GM21786 (cell line): ENCODE results near the gene TFDP2.
A peak's percentile ranks its signal among the peaks of the same experiment; 100 is the strongest.
"Not testable (repeated sequence)": the region's sequence is repeated elsewhere in the genome, so short reads cannot be mapped to it uniquely, and the experiment has no call there.

Source experiments
- ATAC-seq: cut with Tn5 transposase; IDR thresholded peaks from one replicate; pipeline ENCODE4 v1.9.1; 2021; ENCODE audit not compliant: unreplicated experiment

TFDP2 gene

GRCh38 chr3:141930801-141931200 lies 218.5 kb downstream of the TFDP2 start:
- no peak for ATAC-seq

- ATAC-seq, result no peak
These were observed 219.9 kb downstream of the TFDP2 start for GRCh38 chr3:141929341-141929995.

GRCh38 chr3:141928631-141929270 lies 220.6 kb downstream of the TFDP2 start:
- no peak for ATAC-seq

GRCh38 chr3:141926929-141927328 lies 222.4 kb downstream of the TFDP2 start:
- no peak for ATAC-seq

GRCh38 chr3:141925677-141926076 lies 223.7 kb downstream of the TFDP2 start:
- not testable (repeated sequence) for ATAC-seq

- ATAC-seq, result no peak
These were observed 228.0 kb downstream of the TFDP2 start for GRCh38 chr3:141921316-141921715.

- ATAC-seq, result no peak
These were observed 228.6 kb downstream of the TFDP2 start for GRCh38 chr3:141920701-141921100.

GRCh38 chr3:141915766-141916165 lies 233.6 kb downstream of the TFDP2 start:
- no peak for ATAC-seq

- ATAC-seq, result no peak
These were observed 234.3 kb downstream of the TFDP2 start for GRCh38 chr3:141915016-141915415.

- no peak for ATAC-seq
These were observed 235.0 kb downstream of the TFDP2 start for GRCh38 chr3:141914311-141914710.

GRCh38 chr3:141913150-141913811 lies 236.1 kb downstream of the TFDP2 start:
- ATAC-seq, result no peak

GRCh38 chr3:141909986-141910385 lies 239.4 kb downstream of the TFDP2 start:
- ATAC-seq, result not testable (repeated sequence)

GRCh38 chr3:141909408-141909807 lies 239.9 kb downstream of the TFDP2 start:
- ATAC-seq, result no peak

GRCh38 chr3:141905129-141905528 lies 244.2 kb downstream of the TFDP2 start:
- ATAC-seq, result no peak

- no peak for ATAC-seq
These were observed 245.1 kb downstream of the TFDP2 start for GRCh38 chr3:141904203-141904602.

- ATAC-seq, result peak; percentile 79
These were observed 247.4 kb downstream of the TFDP2 start for GRCh38 chr3:141901914-141902313.

GRCh38 chr3:141900343-141900742 lies 249.0 kb downstream of the TFDP2 start:
- no peak for ATAC-seq

GRCh38 chr3:141898908-141899307 lies 250.4 kb downstream of the TFDP2 start:
- no peak for ATAC-seq

- ATAC-seq, result no peak
These were observed 253.6 kb downstream of the TFDP2 start for GRCh38 chr3:141895731-141896130.

- ATAC-seq, result no peak
These were observed 254.7 kb downstream of the TFDP2 start for GRCh38 chr3:141894524-141895176.
